Measurements from ENCODE around the gene KNOP1. TPM values are rescaled to one million over a fixed set of nuclear protein-coding genes. Genes with fewer than 3 reads are reported as not detected.
A peak's percentile ranks its signal among the peaks of the same experiment; 100 is the strongest.

The KNOP1 gene
- total RNA-seq, 1 experiment from 2014 or later: 70.1 TPM

GRCh38 chr16:19706846-19707245 is 11.2 kb downstream of the KNOP1 start:
- Histone ChIP-seq H3K4me1 (ENCODE audit: control insufficient read depth, insufficient read depth, low read length) (no peaks in the 10 kb centered on the region), H3K27ac (ENCODE audit: low read length) (no peak overlapping the region), H3K36me3 (ENCODE audit: control insufficient read depth, insufficient read depth, low read length) (peaks cover 3% of the 10 kb centered on the region; the same call in 1 of the 2 replicates), H3K27me3 (ENCODE audit: control insufficient read depth, insufficient read depth, low read length) (no peaks in the 10 kb centered on the region), H3K9me3 (ENCODE audit: control insufficient read depth, insufficient read depth, low read depth, low read length) (no peaks in the 10 kb centered on the region), H3K4me3 (ENCODE audit: low read depth in 2 of 2, low read length in 2 of 2) (no peak overlapping the region)
- TF ChIP-seq TCF7L2 (IDR thresholded peaks at IDR 0.05; ENCODE audit: low read depth, low read length) (no peak), POLR2AphosphoS5 (IDR thresholded peaks at IDR 0.05; ENCODE audit: low read depth, low read length) (no peak)
- POLR2A ChIA-PET: interaction anchor here (0.6 kb wide), 1 partner anchor 28 kb away, joined by 10 read pairs; no protein-coding TSS in a partner anchor
- intact Hi-C loops (cut with micrococcal nuclease; ENCODE audit: unreplicated experiment): loop anchor here (5.0 kb wide), 1 partner anchor 180 kb away; no protein-coding TSS in a partner anchor
- DNase-seq (ENCODE audit: low read depth, low spot score) (no peak), ATAC-seq (no peak)
- BruUV-seq (replicated peaks): TSS peak; percentile 54
- in situ Hi-C loops (cut with HindIII; ENCODE audit: low pct_unique_long_range_greater_than_20kb, low sequenced_read_pairs): no loop called here
- CTCF ChIA-PET: no interaction called here

GRCh38 chr16:19705843-19706242 is 12.2 kb downstream of the KNOP1 start:
- Histone ChIP-seq H3K9me3 (ENCODE audit: control insufficient read depth, insufficient read depth, low read depth, low read length) (no peaks in the 10 kb centered on the region), H3K27ac (ENCODE audit: low read length) (no peak overlapping the region), H3K36me3 (ENCODE audit: control insufficient read depth, insufficient read depth, low read length) (peaks cover 3% of the 10 kb centered on the region; the same call in 1 of the 2 replicates), H3K27me3 (ENCODE audit: control insufficient read depth, insufficient read depth, low read length) (no peaks in the 10 kb centered on the region), H3K4me1 (ENCODE audit: control insufficient read depth, insufficient read depth, low read length) (no peaks in the 10 kb centered on the region), H3K4me3 (ENCODE audit: low read depth in 2 of 2, low read length in 2 of 2) (no peak overlapping the region)
- ChIA-PET POLR2A (no interaction called here), CTCF (no interaction called here)
- intact Hi-C loops (cut with micrococcal nuclease; ENCODE audit: unreplicated experiment): loop anchor here (5.0 kb wide), 1 partner anchor 181 kb away; no protein-coding TSS in a partner anchor
- no peak for TF ChIP-seq SIN3A (IDR thresholded peaks at IDR 0.05; ENCODE audit: borderline replicate concordance, insufficient read depth, low read depth, low read length)
- TF ChIP-seq POLR2AphosphoS5 (IDR thresholded peaks at IDR 0.05; ENCODE audit: low read depth, low read length): no peak
- TF ChIP-seq TCF7L2 (IDR thresholded peaks at IDR 0.05; ENCODE audit: low read depth, low read length): no peak
- TF ChIP-seq CTCF (IDR thresholded peaks at IDR 0.05): no peak
- no peak for TF ChIP-seq REST (IDR thresholded peaks at IDR 0.05; ENCODE audit: insufficient read depth in 1 of 2, low read depth in 2 of 2, low read length in 1 of 2)
- in situ Hi-C loops (cut with HindIII; ENCODE audit: low pct_unique_long_range_greater_than_20kb, low sequenced_read_pairs): no loop called here
- no TSS peak for BruUV-seq (replicated peaks)
- ATAC-seq (no peak), DNase-seq (ENCODE audit: low read depth, low spot score) (no peak)

- no peak for DNase-seq (ENCODE audit: low read depth, low spot score)
- Histone ChIP-seq H3K4me1 (ENCODE audit: control insufficient read depth, insufficient read depth, low read length) (peaks cover 7% of the 10 kb centered on the region), H3K36me3 (ENCODE audit: control insufficient read depth, insufficient read depth, low read length) (peaks cover 3% of the 10 kb centered on the region; the same call in 1 of the 2 replicates), H3K9me3 (ENCODE audit: control insufficient read depth, insufficient read depth, low read depth, low read length) (no peaks in the 10 kb centered on the region), H3K27me3 (ENCODE audit: control insufficient read depth, insufficient read depth, low read length) (no peaks in the 10 kb centered on the region), H3K4me3 (ENCODE audit: low read depth in 2 of 2, low read length in 2 of 2) (no peak overlapping the region), H3K27ac (ENCODE audit: low read length) (no peak overlapping the region)
- in situ Hi-C loops (cut with HindIII; ENCODE audit: low pct_unique_long_range_greater_than_20kb, low sequenced_read_pairs) (no loop called here), intact Hi-C loops (cut with micrococcal nuclease; ENCODE audit: unreplicated experiment) (loop anchor here (5.0 kb wide), 1 partner anchor 182 kb away; no protein-coding TSS in a partner anchor)
- no TSS peak for BruUV-seq (replicated peaks)
- ChIA-PET CTCF (no interaction called here), POLR2A (no interaction called here)
- no peak for TF ChIP-seq CTCF (IDR thresholded peaks at IDR 0.05)
- TF ChIP-seq SIN3A (IDR thresholded peaks at IDR 0.05; ENCODE audit: borderline replicate concordance, insufficient read depth, low read depth, low read length): no peak
- no peak for TF ChIP-seq REST (IDR thresholded peaks at IDR 0.05; ENCODE audit: insufficient read depth in 1 of 2, low read depth in 2 of 2, low read length in 1 of 2)
- TF ChIP-seq POLR2AphosphoS5 (IDR thresholded peaks at IDR 0.05; ENCODE audit: low read depth, low read length): no peak
- no peak for TF ChIP-seq TCF7L2 (IDR thresholded peaks at IDR 0.05; ENCODE audit: low read depth, low read length)
- ATAC-seq: no peak
These were observed 12.9 kb downstream of the KNOP1 start for GRCh38 chr16:19705146-19705501.
